Natural killer cell treated with Interleukin-12 subunit alpha and Interleukin-12 subunit beta and Interleukin-15 and Interleukin-18, amount 100 ng/mL, for 72 hours (primary cell): ENCODE measurements around the gene LRRC45. TPM values are rescaled to one million over a fixed set of nuclear protein-coding genes. Genes with fewer than 3 reads are reported as not detected.

Source experiments
- total RNA-seq, 2 donors: library from RNA; stranded (reverse); gene quantifications; one replicate each; pipeline ENCODE4 v1.2.3, GENCODE V29; 2022

The LRRC45 gene
- total RNA-seq, 2 donors from 2014 or later: 16.1 to 42.3 TPM

Other genes starting within 250 kb of the LRRC45 start
- gene GCGR, start 219.2 kb upstream of the LRRC45 start, total RNA-seq: not detected
- gene MCRIP1, start 190.0 kb upstream of the LRRC45 start, total RNA-seq: 100 to 1,000 TPM in 1 of 2 donors, 10 to 100 TPM in 1; 83.9 to 104 TPM
- not detected for gene PPP1R27, start 188.3 kb upstream of the LRRC45 start, total RNA-seq
- gene P4HB, start 162.8 kb upstream of the LRRC45 start, total RNA-seq: 100 to 1,000 TPM; 691 to 774 TPM
- gene ARHGDIA, start 152.0 kb upstream of the LRRC45 start, total RNA-seq: 100 to 1,000 TPM; 874 to 929 TPM
- gene ALYREF, start 131.7 kb upstream of the LRRC45 start, total RNA-seq: 100 to 1,000 TPM; 159 to 302 TPM
- 100 to 1,000 TPM in 1 of 2 donors, 10 to 100 TPM in 1; 81.3 to 112 TPM for gene ANAPC11, start 131.6 kb upstream of the LRRC45 start, total RNA-seq
- under 1 TPM; 0.17 to 0.50 TPM for gene NPB, start 121.1 kb upstream of the LRRC45 start, total RNA-seq
- 10 to 100 TPM; 30.4 to 36.5 TPM for gene PCYT2, start 111.9 kb upstream of the LRRC45 start, total RNA-seq
- gene SIRT7, start 105.1 kb upstream of the LRRC45 start, total RNA-seq: 10 to 100 TPM; 69.4 to 77.6 TPM
- 10 to 100 TPM; 26.7 to 49.4 TPM for gene MAFG, start 95.6 kb upstream of the LRRC45 start, total RNA-seq
- gene PYCR1, start 86.0 kb upstream of the LRRC45 start, total RNA-seq: 10 to 100 TPM; 18.3 to 56.1 TPM
- not detected for gene MYADML2, start 76.1 kb upstream of the LRRC45 start, total RNA-seq
- under 1 TPM in 1 of 2 donors, not detected in 1; 0.17 TPM for gene NOTUM, start 62.1 kb upstream of the LRRC45 start, total RNA-seq
- 10 to 100 TPM; 21.6 to 46.8 TPM for gene ASPSCR1, start 45.7 kb upstream of the LRRC45 start, total RNA-seq
- gene CENPX, start 427 bp upstream of the LRRC45 start, total RNA-seq: 100 to 1,000 TPM in 1 of 2 donors, 10 to 100 TPM in 1; 82.6 to 174 TPM
- 1 to 10 TPM; 3.0 to 6.1 TPM for gene RAC3, start 8.4 kb downstream of the LRRC45 start, total RNA-seq
- gene DCXR, start 14.4 kb downstream of the LRRC45 start, total RNA-seq: 100 to 1,000 TPM in 1 of 2 donors, 10 to 100 TPM in 1; 95.7 to 136 TPM
- gene RFNG, start 28.5 kb downstream of the LRRC45 start, total RNA-seq: 10 to 100 TPM; 18.2 to 23.1 TPM
- gene GPS1, start 28.6 kb downstream of the LRRC45 start, total RNA-seq: 100 to 1,000 TPM; 112 to 114 TPM
- gene DUS1L, start 42.5 kb downstream of the LRRC45 start, total RNA-seq: 100 to 1,000 TPM; 125 to 196 TPM
- gene FASN, start 74.9 kb downstream of the LRRC45 start, total RNA-seq: 100 to 1,000 TPM; 195 to 451 TPM
- 10 to 100 TPM; 34.0 to 82.2 TPM for gene CCDC57, start 189.5 kb downstream of the LRRC45 start, total RNA-seq
- gene SLC16A3, start 205.7 kb downstream of the LRRC45 start, total RNA-seq: 100 to 1,000 TPM; 241 to 534 TPM